OCI-LY3 (cell line): ENCODE results near the gene SOD1.
"Not testable (repeated sequence)": the region's sequence is repeated elsewhere in the genome, so short reads cannot be mapped to it uniquely, and the experiment has no call there.

ENCODE experiments used
- H2AFZ ChIP-seq: fragments of 200-600, 300-600 bp; shearing (Covaris generic); 2 replicates; pipeline ENCODE4 v1.6.0; 2014; ENCODE audit warnings: antibody characterized with exemption, low read depth, low read length
- H3K27ac ChIP-seq: fragments of 200-600, 300-600 bp; sonication (generic); 2 replicates; pipeline ENCODE4 v1.5.1; 2014; ENCODE audit warnings: mild to moderate bottlenecking, low read length, moderate library complexity, mixed read lengths
- H3K27me3 ChIP-seq: fragments of 200-600, 300-600 bp; sonication (generic); 2 replicates; pipeline ENCODE4 v1.6.1; 2014; ENCODE audit warnings: low read depth, low read length, mixed read lengths
- H3K36me3 ChIP-seq: fragments of 200-600, 300-600 bp; sonication (generic); replicated peaks from 2 replicates; pipeline ENCODE3; 2014; ENCODE audit warnings: low read depth, low read length, mixed read lengths
- H3K4me1 ChIP-seq: fragments of 300-600, 200-600 bp; sonication (generic); 2 replicates; pipeline ENCODE4 v1.6.1; 2014; ENCODE audit warnings: low read length, mixed read lengths
- H3K4me2 ChIP-seq: fragments of 200-600, 300-600 bp; sonication (generic); 2 replicates; pipeline ENCODE4 v1.6.1; 2014; ENCODE audit warnings: low read length, mixed read lengths
- H3K4me3 ChIP-seq: fragments of 300-600, 200-600 bp; sonication (generic); 2 replicates; pipeline ENCODE4 v1.5.1; 2014; ENCODE audit warnings: antibody characterized with exemption, mild to moderate bottlenecking, low read length, moderate library complexity
- H3K79me2 ChIP-seq: fragments of 300-600, 200-600 bp; shearing (Covaris generic); 2 replicates; pipeline ENCODE4 v1.6.1; 2014; ENCODE audit warnings: mild to moderate bottlenecking, low read length, mixed read lengths
- H3K9ac ChIP-seq: fragments of 300-600, 200-600 bp; shearing (Covaris generic); 2 replicates; pipeline ENCODE4 v1.6.0; 2014; ENCODE audit warnings: mild to moderate bottlenecking, low read length, moderate library complexity
- H3K9me3 ChIP-seq: fragments of 200-600, 300-600 bp; shearing (Covaris generic); 2 replicates; pipeline ENCODE4 v1.6.1; 2014; ENCODE audit warnings: low read length, mixed read lengths; ENCODE audit not compliant: insufficient read depth
- H4K20me1 ChIP-seq: fragments of 200-600, 300-600 bp; sonication (generic); 2 replicates; pipeline ENCODE4 v1.6.1; 2016; ENCODE audit warnings: low read length, mixed read lengths; ENCODE audit not compliant: insufficient read depth
- CTCF ChIP-seq: fragments of 200-600, 300-600 bp; sonication (generic); IDR thresholded peaks from 2 replicates; pipeline ENCODE4 v1.5.1; 2014; ENCODE audit warnings: antibody characterized with exemption, low read length, low read depth
- EZH2phosphoT487 ChIP-seq: fragments of 200-600 bp; shearing (Covaris generic); IDR thresholded peaks from 2 replicates; pipeline ENCODE4 v1.6.1; 2018; ENCODE audit warnings: antibody characterized with exemption, mixed run types, low read depth

The SOD1 gene

GRCh38 chr21:31647650-31648049 lies 11.8 kb upstream of the SOD1 start:
- Histone ChIP-seq H3K4me2 (no peak overlapping the region), H3K9ac (no peak overlapping the region), H3K27ac (no peak overlapping the region), H3K4me1 (no peaks in the 10 kb centered on the region), H2AFZ (no peak overlapping the region), H4K20me1 (no peaks in the 10 kb centered on the region), H3K36me3 (no peaks in the 10 kb centered on the region), H3K9me3 (no peaks in the 10 kb centered on the region), H3K79me2 (no peaks in the 10 kb centered on the region), H3K27me3 (no peaks in the 10 kb centered on the region), H3K4me3 (no peak overlapping the region)
- no peak for TF ChIP-seq EZH2phosphoT487
- no peak for TF ChIP-seq CTCF

- Histone ChIP-seq H3K9ac (no peak overlapping the region), H4K20me1 (no peaks in the 10 kb centered on the region), H3K27ac (no peak overlapping the region), H3K36me3 (no peaks in the 10 kb centered on the region), H3K4me3 (no peak overlapping the region), H2AFZ (no peak overlapping the region), H3K9me3 (no peaks in the 10 kb centered on the region), H3K79me2 (no peaks in the 10 kb centered on the region), H3K4me1 (peaks cover under 1% of the 10 kb centered on the region; the same call in 1 of the 2 replicates), H3K27me3 (no peaks in the 10 kb centered on the region), H3K4me2 (no peak overlapping the region)
- no peak for TF ChIP-seq CTCF
- TF ChIP-seq EZH2phosphoT487 = no peak
Measured at GRCh38 chr21:31650930-31651329, 8.6 kb upstream of the SOD1 start.

GRCh38 chr21:31651491-31651890 lies 8.0 kb upstream of the SOD1 start:
- H4K20me1 ChIP-seq, H3K4me3 ChIP-seq, H3K36me3 ChIP-seq, H3K4me1 ChIP-seq, H3K79me2 ChIP-seq, H3K27ac ChIP-seq, H3K9me3 ChIP-seq, H3K27me3 ChIP-seq, H3K9ac ChIP-seq, H2AFZ ChIP-seq, H3K4me2 ChIP-seq: not testable (repeated sequence)

GRCh38 chr21:31654340-31654739 lies 5.2 kb upstream of the SOD1 start:
- Histone ChIP-seq H3K27ac (no peak overlapping the region), H3K4me2 (no peak overlapping the region), H3K4me1 (peaks cover 11% of the 10 kb centered on the region), H3K36me3 (no peaks in the 10 kb centered on the region), H3K9me3 (no peaks in the 10 kb centered on the region), H3K9ac (no peak overlapping the region), H2AFZ (no peak overlapping the region), H3K27me3 (no peaks in the 10 kb centered on the region), H3K4me3 (no peak overlapping the region), H3K79me2 (no peaks in the 10 kb centered on the region), H4K20me1 (no peaks in the 10 kb centered on the region)
- TF ChIP-seq EZH2phosphoT487 (no peak), CTCF (no peak)

- H3K4me2 ChIP-seq, H3K27ac ChIP-seq, H2AFZ ChIP-seq, H3K4me3 ChIP-seq, H3K79me2 ChIP-seq, H3K27me3 ChIP-seq, H3K36me3 ChIP-seq, H3K9ac ChIP-seq, H4K20me1 ChIP-seq, H3K9me3 ChIP-seq: not testable (repeated sequence)
- peaks cover 11% of the 10 kb centered on the region for H3K4me1 ChIP-seq
Measured at GRCh38 chr21:31654821-31655580, 4.5 kb upstream of the SOD1 start.
